Measurements from ENCODE around the gene DIRAS1. TPM values are rescaled to one million over a fixed set of nuclear protein-coding genes. Genes with fewer than 3 reads are reported as not detected.

Gene DIRAS1
- total and polyA plus RNA-seq, 2 donors (not counting 3 experiments of a cell fraction or from before 2014, with no cell fraction given): 0.09 to 0.17 TPM

GRCh38 chr19:2740314-2740656 is 19.1 kb upstream of the DIRAS1 start:
- DNase-seq (ENCODE audit: low read depth, low spot score) (no peak), FAIRE-seq (no peak)
- H2AFZ ChIP-seq (ENCODE audit: low read depth, low read length): no peak overlapping the region
- no peaks in the 10 kb centered on the region for H3K9me1 ChIP-seq (replicated peaks; ENCODE audit: control insufficient read depth, extremely low read depth, insufficient read depth, low read length)
- peaks cover 0 to 7% of the 10 kb centered on the region in 2 experiments for H3K36me3 ChIP-seq (ENCODE audit: control insufficient read depth in 2 of 2, extremely low read depth in 1 of 2, insufficient read depth in 2 of 2, low read length in 2 of 2)
- peaks cover 5% of the 10 kb centered on the region for H3K79me2 ChIP-seq (ENCODE audit: control insufficient read depth, insufficient read depth, low read length)
- H3K9me3 ChIP-seq (replicated peaks; ENCODE audit: control insufficient read depth, insufficient read depth, low read length): no peaks in the 10 kb centered on the region
- no peaks in the 10 kb centered on the region for H3K27me3 ChIP-seq (ENCODE audit: control insufficient read depth in 2 of 2, insufficient read depth in 2 of 2, low read length in 2 of 2)
- intact Hi-C loops (cut with micrococcal nuclease): loop anchor here (1.0 kb wide), 1 partner anchor 9 kb away; no protein-coding TSS in a partner anchor
- POLR2A ChIA-PET: no interaction called here
- BruUV-seq (replicated peaks): no TSS peak
- peaks cover 6% of the 10 kb centered on the region for H3K4me1 ChIP-seq (ENCODE audit: control insufficient read depth, extremely low read depth, insufficient read depth, low read length)
- dilution Hi-C loops (cut with MboI; ENCODE audit: extremely low pct_ligation_motif_present, low sequenced_read_pairs): no loop called here
- H3K4me2 ChIP-seq (ENCODE audit: insufficient read depth, low read length): no peak overlapping the region
- H3K27ac ChIP-seq (ENCODE audit: insufficient read depth, low read depth, low read length): no peak overlapping the region
- CTCF ChIA-PET: interaction anchor here (0.8 to 2.4 kb wide), 3 partner anchors 9 to 92 kb away, joined by 3 to 15 read pairs (median 14); no protein-coding TSS in a partner anchor
- no peak overlapping the region for H3K4me3 ChIP-seq (replicated peaks in 1 of 3; ENCODE audit: insufficient read depth in 1 of 3, low read depth in 1 of 3, low read length in 3 of 3)
- H4K20me1 ChIP-seq (replicated peaks; ENCODE audit: control insufficient read depth, extremely low read depth, insufficient read depth, low read length): no peaks in the 10 kb centered on the region
- no peak overlapping the region for H3K9ac ChIP-seq (replicated peaks; ENCODE audit: extremely low read depth, insufficient read depth, low read length)
- no peak for TF ChIP-seq POLR2AphosphoS5 (IDR thresholded peaks at IDR 0.05; ENCODE audit: insufficient read depth, low read depth, low read length)
- no peak for TF ChIP-seq CTCF (IDR thresholded peaks at IDR 0.05; ENCODE audit: extremely low read depth in 1 of 2, insufficient read depth in 1 of 2, low read depth in 1 of 2, low read length in 2 of 2)
- no peak for TF ChIP-seq EZH2 (IDR thresholded peaks at IDR 0.05; ENCODE audit: borderline replicate concordance, low read depth, low read length, severe bottlenecking)
- TF ChIP-seq POLR2A (IDR thresholded peaks at IDR 0.05; ENCODE audit: low read depth, low read length): no peak
- no peak for TF ChIP-seq MYC (IDR thresholded peaks at IDR 0.05; ENCODE audit: low read depth, low read length)
- no peak for TF ChIP-seq JUN (IDR thresholded peaks at IDR 0.05; ENCODE audit: borderline replicate concordance, insufficient read depth, insufficient read length, low read depth)
